ENCODE measurements around the gene POM121L12.

DNA sequence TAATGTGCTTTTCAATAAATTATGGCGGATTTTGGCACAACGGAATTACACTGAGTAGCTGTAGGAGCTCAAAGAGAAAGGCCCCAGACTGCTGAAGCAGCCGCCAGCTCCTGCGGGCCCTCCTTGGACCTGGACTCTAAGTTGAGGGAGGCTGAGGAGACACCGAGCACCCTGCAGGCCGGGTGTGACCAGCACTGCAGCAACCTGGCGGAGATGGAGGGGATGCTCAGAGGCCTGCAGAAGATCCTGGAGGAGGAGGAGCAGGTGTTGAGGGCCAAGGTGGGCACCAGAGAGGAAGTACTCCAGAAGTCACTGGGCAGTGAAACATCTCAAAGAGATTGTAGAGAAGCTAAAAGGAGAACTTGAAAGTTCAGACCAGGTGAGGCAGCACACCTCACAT is 33.0 kb upstream of the POM121L12 start:
- TF ChIP-seq, protein P1, sequence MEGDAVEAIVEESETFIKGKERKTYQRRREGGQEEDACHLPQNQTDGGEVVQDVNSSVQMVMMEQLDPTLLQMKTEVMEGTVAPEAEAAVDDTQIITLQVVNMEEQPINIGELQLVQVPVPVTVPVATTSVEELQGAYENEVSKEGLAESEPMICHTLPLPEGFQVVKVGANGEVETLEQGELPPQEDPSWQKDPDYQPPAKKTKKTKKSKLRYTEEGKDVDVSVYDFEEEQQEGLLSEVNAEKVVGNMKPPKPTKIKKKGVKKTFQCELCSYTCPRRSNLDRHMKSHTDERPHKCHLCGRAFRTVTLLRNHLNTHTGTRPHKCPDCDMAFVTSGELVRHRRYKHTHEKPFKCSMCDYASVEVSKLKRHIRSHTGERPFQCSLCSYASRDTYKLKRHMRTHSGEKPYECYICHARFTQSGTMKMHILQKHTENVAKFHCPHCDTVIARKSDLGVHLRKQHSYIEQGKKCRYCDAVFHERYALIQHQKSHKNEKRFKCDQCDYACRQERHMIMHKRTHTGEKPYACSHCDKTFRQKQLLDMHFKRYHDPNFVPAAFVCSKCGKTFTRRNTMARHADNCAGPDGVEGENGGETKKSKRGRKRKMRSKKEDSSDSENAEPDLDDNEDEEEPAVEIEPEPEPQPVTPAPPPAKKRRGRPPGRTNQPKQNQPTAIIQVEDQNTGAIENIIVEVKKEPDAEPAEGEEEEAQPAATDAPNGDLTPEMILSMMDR (IDR thresholded peaks at IDR 0.05), result no peak
- TF ChIP-seq EZH2 (IDR thresholded peaks at IDR 0.05; ENCODE audit: borderline replicate concordance, insufficient read depth, low read depth, low read length, poor library complexity, severe bottlenecking), result no peak

Data from B cell (primary cell).